Mesendoderm (in vitro differentiated cells): ENCODE data around the gene HES3.

Experiments used
- DNase-seq: peaks from one replicate; pipeline ENCODE4 v3.0.0; 2013
- H2AK5ac ChIP-seq: 2 replicates; pipeline ENCODE4 v1.6.1; 2013; ENCODE audit warnings: low read length, inconsistent platforms
- H2BK120ac ChIP-seq: 2 replicates; pipeline ENCODE4 v1.6.1; 2013; ENCODE audit warnings: low read depth, mild to moderate bottlenecking, low read length, moderate library complexity, mixed read lengths
- H2BK15ac ChIP-seq: replicated peaks from 2 replicates; pipeline ENCODE4 v1.6.1; 2013; ENCODE audit warnings: low read depth, mild to moderate bottlenecking, moderate library complexity
- H2BK5ac ChIP-seq: 2 replicates; pipeline ENCODE4 v1.6.1; 2013; ENCODE audit warnings: low read length, inconsistent platforms
- H3K18ac ChIP-seq: 2 replicates; pipeline ENCODE4 v1.6.1; 2013; ENCODE audit warnings: mild to moderate bottlenecking, low read length, mixed read lengths
- H3K23ac ChIP-seq: one replicate; pipeline ENCODE4 v1.6.1; 2013; ENCODE audit warnings: low read length
- H3K27ac ChIP-seq: 2 replicates; pipeline ENCODE4 v1.5.1; 2013; ENCODE audit warnings: low read depth, mild to moderate bottlenecking, inconsistent platforms, low read length, moderate library complexity
- H3K27me3 ChIP-seq: 2 replicates; pipeline ENCODE4 v1.6.1; 2013; ENCODE audit warnings: low read length, control low read depth, mild to moderate bottlenecking, inconsistent platforms; ENCODE audit not compliant: insufficient read depth, poor library complexity
- H3K36me3 ChIP-seq: 2 replicates; pipeline ENCODE4 v1.6.1; 2013; ENCODE audit warnings: low read length, inconsistent platforms; ENCODE audit not compliant: control insufficient read depth, insufficient read depth
- H3K4ac ChIP-seq: one replicate; pipeline ENCODE4 v1.6.1; 2013; ENCODE audit warnings: low read depth, mild to moderate bottlenecking, low read length, moderate library complexity
- H3K4me1 ChIP-seq: 2 replicates; pipeline ENCODE4 v1.6.1; 2013; ENCODE audit warnings: low read depth, low read length, inconsistent platforms; ENCODE audit not compliant: control insufficient read depth
- H3K4me2 ChIP-seq: 2 replicates; pipeline ENCODE4 v1.6.1; 2013; ENCODE audit warnings: low read length
- H3K4me3 ChIP-seq: 2 replicates; pipeline ENCODE4 v1.5.1; 2013; ENCODE audit warnings: mild to moderate bottlenecking, low read length
- H3K56ac ChIP-seq: one replicate; pipeline ENCODE4 v1.6.1; 2013; ENCODE audit warnings: low read length
- H3K79me1 ChIP-seq: 2 replicates; pipeline ENCODE4 v1.6.1; 2013; ENCODE audit warnings: low read length, inconsistent platforms
- H3K79me2 ChIP-seq: 2 replicates; pipeline ENCODE4 v1.6.1; 2013; ENCODE audit warnings: mild to moderate bottlenecking, low read length; ENCODE audit not compliant: control insufficient read depth, insufficient read depth
- H3K9ac ChIP-seq: 2 replicates; pipeline ENCODE4 v1.6.1; 2013; ENCODE audit warnings: low read length, inconsistent platforms
- H4K5ac ChIP-seq: one replicate; pipeline ENCODE4 v1.6.1; 2013; ENCODE audit warnings: low read length
- H4K8ac ChIP-seq: one replicate; pipeline ENCODE4 v1.6.1; 2013; ENCODE audit warnings: low read depth, mild to moderate bottlenecking, control low read depth, low read length, moderate library complexity
- WGBS: extraction: QIAGEN DNeasy Blood & Tissue Kit; methylation state at CpG from one replicate; pipeline ENCODE4 v1.1.7; 2013; ENCODE audit warnings: low lambda C conversion rate, missing lambda C conversion rate; ENCODE audit not compliant: insufficient coverage; ENCODE audit errors: extremely low coverage; 5-methylcytosine and 5-hydroxymethylcytosine counted together

The HES3 gene

GRCh38 chr1:6259491-6260362, 15.7 kb downstream of the HES3 start:
- H3K79me1 ChIP-seq = no peaks in the 10 kb centered on the region
- no peaks in the 10 kb centered on the region for H3K79me2 ChIP-seq
- WGBS = no CpG with 5 or more reads among the region's 46 CpGs
- DNase-seq = peak; percentile 75
- H3K9ac ChIP-seq = no peak overlapping the region
- H3K23ac ChIP-seq = no peak overlapping the region
- no peak overlapping the region for H3K27ac ChIP-seq
- H3K56ac ChIP-seq = no peak overlapping the region
- no peak overlapping the region for H3K4me2 ChIP-seq
- H2BK15ac ChIP-seq = no peak overlapping the region
- no peak overlapping the region for H2BK120ac ChIP-seq
- H3K4me3 ChIP-seq = no peak overlapping the region
- no peak overlapping the region for H4K5ac ChIP-seq
- H3K4ac ChIP-seq = no peak overlapping the region
- H3K18ac ChIP-seq = peak overlapping the region; percentile 8
- no peak overlapping the region for H4K8ac ChIP-seq
- no peak overlapping the region for H2BK5ac ChIP-seq
- H3K4me1 ChIP-seq = no peaks in the 10 kb centered on the region
- no peak overlapping the region for H2AK5ac ChIP-seq
- no peaks in the 10 kb centered on the region for H3K27me3 ChIP-seq
- H3K36me3 ChIP-seq = no peaks in the 10 kb centered on the region

- Histone ChIP-seq H3K27me3 (no peaks in the 10 kb centered on the region), H2BK15ac (no peak overlapping the region), H2BK120ac (no peak overlapping the region), H3K4me3 (peak overlapping the region; percentile 28), H3K79me1 (no peaks in the 10 kb centered on the region), H3K36me3 (no peaks in the 10 kb centered on the region), H2AK5ac (no peak overlapping the region), H3K27ac (no peak overlapping the region), H3K4ac (no peak overlapping the region), H3K79me2 (no peaks in the 10 kb centered on the region), H3K4me1 (no peaks in the 10 kb centered on the region), H3K23ac (no peak overlapping the region), H3K18ac (peak overlapping the region; percentile 8), H3K4me2 (peak overlapping the region; percentile 30), H2BK5ac (no peak overlapping the region), H4K8ac (no peak overlapping the region), H3K56ac (peak overlapping the region; percentile 70), H3K9ac (peak overlapping the region; percentile 32), H4K5ac (no peak overlapping the region)
- no peak for DNase-seq
- WGBS = no CpG with 5 or more reads among the region's 61 CpGs
These were observed 16.5 kb downstream of the HES3 start for GRCh38 chr1:6260433-6260934.

- Histone ChIP-seq H3K4me2 (peak within 1 kb of the TSS; percentile 30), H2BK5ac (no peak within 1 kb of the TSS), H2BK15ac (no peak within 1 kb of the TSS), H4K8ac (no peak within 1 kb of the TSS), H3K36me3 (no peaks in the 10 kb centered on the region), H3K79me1 (no peaks in the 10 kb centered on the region), H3K9ac (peak within 1 kb of the TSS; percentile 51), H3K18ac (peak within 1 kb of the TSS; percentile 8), H2BK120ac (no peak within 1 kb of the TSS), H3K4me1 (no peaks in the 10 kb centered on the region), H3K23ac (no peak within 1 kb of the TSS), H3K4ac (no peak within 1 kb of the TSS), H3K56ac (peak within 1 kb of the TSS; percentile 70), H3K4me3 (peak within 1 kb of the TSS; percentile 28), H2AK5ac (no peak within 1 kb of the TSS), H3K27me3 (no peaks in the 10 kb centered on the region), H3K27ac (no peak within 1 kb of the TSS), H3K79me2 (no peaks in the 10 kb centered on the region), H4K5ac (no peak within 1 kb of the TSS)
- DNase-seq = no peak
- no CpG with 5 or more reads among the region's 78 CpGs for WGBS
These were observed 17.1 kb downstream of the HES3 start, which contains the start of gene GPR153 for GRCh38 chr1:6260961-6261614. GPR153 (minus strand) TSS chr1:6261098; CDS start chr1:6254905, 6,193 bp downstream.

GRCh38 chr1:6261615-6261995, 17.6 kb downstream of the HES3 start:
- peak; percentile 58 for DNase-seq

GRCh38 chr1:6262555-6263420, 18.8 kb downstream of the HES3 start:
- Histone ChIP-seq H3K4me2 (no peak overlapping the region), H3K79me1 (no peaks in the 10 kb centered on the region), H2BK120ac (no peak overlapping the region), H3K23ac (no peak overlapping the region), H3K4me3 (no peak overlapping the region), H3K18ac (no peak overlapping the region), H3K36me3 (no peaks in the 10 kb centered on the region), H3K9ac (no peak overlapping the region), H4K8ac (no peak overlapping the region), H3K79me2 (no peaks in the 10 kb centered on the region), H3K4me1 (no peaks in the 10 kb centered on the region), H2BK15ac (no peak overlapping the region), H2BK5ac (no peak overlapping the region), H3K27ac (no peak overlapping the region), H2AK5ac (no peak overlapping the region), H4K5ac (no peak overlapping the region), H3K56ac (no peak overlapping the region), H3K27me3 (no peaks in the 10 kb centered on the region), H3K4ac (no peak overlapping the region)
- DNase-seq = no peak
- WGBS = no CpG with 5 or more reads among the region's 25 CpGs

More at GRCh38 chr1:6261615-6261995, 17.6 kb downstream of the HES3 start:
- Histone ChIP-seq H3K4me2 (peak overlapping the region; percentile 14), H3K79me2 (no peaks in the 10 kb centered on the region), H3K9ac (no peak overlapping the region), H2BK5ac (no peak overlapping the region), H3K4ac (no peak overlapping the region), H3K23ac (no peak overlapping the region), H4K5ac (no peak overlapping the region), H2BK120ac (no peak overlapping the region), H3K79me1 (no peaks in the 10 kb centered on the region), H3K36me3 (no peaks in the 10 kb centered on the region), H3K18ac (no peak overlapping the region), H4K8ac (no peak overlapping the region), H2BK15ac (no peak overlapping the region), H3K56ac (peak overlapping the region; percentile 67), H3K4me1 (no peaks in the 10 kb centered on the region), H2AK5ac (no peak overlapping the region), H3K27me3 (no peaks in the 10 kb centered on the region), H3K4me3 (no peak overlapping the region), H3K27ac (no peak overlapping the region)
- no CpG with 5 or more reads among the region's 15 CpGs for WGBS
